Measurements from ENCODE around the gene KRABD2.
"Not testable (repeated sequence)": the region's sequence is repeated elsewhere in the genome, so short reads cannot be mapped to it uniquely, and the experiment has no call there.

The KRABD2 gene

GRCh38 chr17:8357910-8358309, 18.6 kb downstream of the KRABD2 start:
- no peak for DNase-seq

DNA sequence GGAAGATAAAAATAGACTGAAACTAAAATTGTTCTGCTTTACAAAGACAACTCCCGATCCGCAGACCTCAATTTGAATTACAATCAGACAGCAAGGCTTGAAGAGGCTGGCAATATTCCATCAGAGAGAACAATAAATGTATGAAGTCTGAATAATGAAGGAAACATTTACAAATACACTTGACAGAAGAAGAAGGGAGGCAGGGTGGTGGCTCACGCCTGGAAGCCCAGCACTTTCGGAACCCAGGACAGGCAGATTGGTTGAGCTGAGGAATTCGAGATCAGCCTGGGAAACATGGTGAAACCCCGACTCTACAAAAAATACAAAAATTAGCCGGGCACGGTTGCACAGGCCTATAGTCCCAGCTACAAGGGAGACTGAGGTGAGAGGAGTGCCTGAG, 22.3 kb downstream of the KRABD2 start:
- DNase-seq = no peak

DNA sequence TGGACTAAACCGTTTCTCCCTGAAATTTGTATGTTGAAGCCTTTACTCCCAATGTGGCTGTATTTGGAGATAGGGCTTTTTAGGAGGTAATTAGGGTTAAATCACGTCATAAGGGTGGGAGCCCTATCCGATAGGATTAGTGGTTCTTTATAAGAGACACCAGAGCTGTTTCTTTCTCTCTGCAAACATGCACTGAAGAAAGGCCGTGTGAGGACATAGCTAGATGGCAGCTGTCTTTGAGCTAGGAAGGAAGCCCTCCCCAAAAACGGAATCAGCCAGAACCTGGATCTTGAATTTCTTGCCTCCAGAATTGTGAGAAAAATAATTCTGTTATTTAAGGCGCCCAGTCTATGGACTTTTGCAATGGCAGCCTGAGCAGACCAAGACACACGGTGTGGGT, 22.8 kb downstream of the KRABD2 start:
- DNase-seq = no peak

- DNase-seq = no peak
Observed at GRCh38 chr17:8350339-8350738, 26.2 kb downstream of the KRABD2 start.

- not testable (repeated sequence) for DNase-seq
Observed at GRCh38 chr17:8347001-8347400, 29.5 kb downstream of the KRABD2 start.

DNA sequence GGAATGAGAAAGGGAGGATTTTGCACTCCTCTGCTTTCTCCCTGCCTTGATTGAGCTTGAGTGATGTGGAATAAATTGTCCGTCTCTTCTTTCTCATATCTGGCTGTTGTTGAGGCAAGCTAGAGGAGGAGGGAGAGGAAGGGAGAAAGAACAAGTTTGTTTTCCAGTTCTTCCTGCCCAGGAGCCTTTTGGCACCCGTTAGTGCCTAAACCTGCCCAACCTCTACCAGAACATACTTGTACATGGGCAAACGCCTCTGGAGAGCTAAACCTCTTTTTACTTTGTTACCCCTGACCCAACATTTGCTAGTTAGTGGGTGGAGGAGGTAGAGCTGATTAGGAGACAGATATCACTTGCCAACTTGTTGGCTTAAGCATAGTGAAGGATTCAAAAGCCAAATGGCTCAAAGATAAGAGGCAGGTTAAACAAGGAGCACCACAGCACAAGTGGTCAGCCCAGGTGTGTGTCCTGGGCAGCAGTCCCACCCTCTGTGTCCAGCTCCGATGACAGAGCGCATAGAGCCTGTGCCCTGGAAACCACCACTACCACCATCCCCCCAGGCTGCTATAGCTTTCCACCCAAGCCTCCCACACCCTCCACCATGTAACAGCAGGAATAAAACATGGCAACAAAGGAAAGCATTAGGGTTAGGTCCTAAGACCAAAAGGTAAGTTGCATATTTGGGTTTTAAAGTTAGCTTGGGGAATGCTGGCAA, 30.4 kb downstream of the KRABD2 start:
- DNase-seq = no peak

DNA sequence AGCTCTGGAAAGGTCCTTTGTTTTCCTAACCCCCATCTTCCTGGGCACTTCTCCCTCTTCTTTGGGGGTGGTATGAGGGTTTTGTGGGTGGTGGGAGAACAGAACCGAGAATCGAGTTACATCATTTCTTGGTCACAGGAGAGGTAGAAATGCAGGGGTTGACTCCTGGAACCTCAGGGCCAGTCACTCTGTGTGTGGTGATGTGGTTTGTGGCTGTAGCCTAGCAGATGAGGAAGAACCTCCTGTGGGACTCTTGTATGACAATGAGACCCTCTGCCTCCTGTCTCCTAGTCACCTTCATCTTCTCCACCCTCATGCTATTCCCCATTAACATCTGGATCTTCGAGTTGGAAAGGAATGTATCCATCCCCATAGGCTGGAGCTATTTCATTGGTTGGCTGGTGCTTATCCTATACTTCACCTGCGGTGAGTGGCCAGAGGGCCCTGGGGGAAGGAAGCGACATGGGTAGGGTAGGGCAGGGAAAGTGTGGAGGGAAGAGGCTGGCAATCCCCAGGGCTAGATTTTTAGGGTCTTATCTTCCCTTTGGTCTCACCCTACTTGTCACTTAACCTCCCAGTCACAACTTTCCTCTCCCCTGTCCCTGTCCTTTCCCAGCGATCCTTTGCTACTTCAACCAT, 31.3 kb downstream of the KRABD2 start:
- DNase-seq = no peak

DNA sequence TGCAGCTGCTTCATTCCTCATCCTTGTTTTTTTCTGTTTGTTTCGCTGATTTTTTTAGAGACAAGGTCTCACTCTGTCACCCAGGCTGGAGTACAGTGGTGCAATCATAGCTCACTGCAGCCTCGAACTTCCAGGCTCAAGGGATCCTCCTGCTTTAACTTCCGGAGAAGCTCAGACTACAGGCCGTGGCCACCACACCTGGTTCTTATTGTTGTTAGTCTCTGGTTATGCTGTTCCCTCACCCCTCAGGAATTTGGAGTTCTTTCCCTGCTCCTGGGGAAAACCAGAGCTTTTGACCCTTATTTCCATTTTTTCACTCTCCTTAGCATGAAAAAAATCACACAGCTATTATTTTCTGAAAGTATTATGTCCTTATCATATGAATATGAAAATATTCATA, 35.0 kb downstream of the KRABD2 start:
- DNase-seq = no peak

DNA sequence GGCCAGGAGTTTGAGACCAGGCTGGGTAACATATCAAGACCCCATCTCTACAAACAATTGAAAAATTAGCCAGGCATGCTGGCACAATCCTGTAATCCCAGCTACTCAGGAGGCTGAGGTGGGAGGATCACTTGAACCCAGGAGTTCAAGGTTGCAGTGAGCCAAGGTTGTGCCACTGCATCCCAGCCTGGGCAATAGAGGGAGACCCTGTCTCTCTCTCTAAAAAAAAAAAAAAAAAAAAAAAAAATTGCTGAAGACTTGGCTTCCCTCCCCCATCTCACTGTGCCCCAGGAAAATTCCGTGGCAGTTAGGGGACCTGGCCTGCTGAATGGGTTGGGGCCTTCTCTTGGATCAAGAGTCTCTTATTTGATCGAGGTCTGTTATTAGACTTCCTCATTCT, 37.0 kb downstream of the KRABD2 start, which contains the start of gene ODF4:
ODF4 (plus strand) TSS at position 301 of the 400 bp plus-strand sequence. CDS start 212 bp downstream, outside the sequence.
- DNase-seq = no peak

GRCh38 chr17:8338753-8339140, 37.8 kb downstream of the KRABD2 start:
- no peak for DNase-seq

DNA sequence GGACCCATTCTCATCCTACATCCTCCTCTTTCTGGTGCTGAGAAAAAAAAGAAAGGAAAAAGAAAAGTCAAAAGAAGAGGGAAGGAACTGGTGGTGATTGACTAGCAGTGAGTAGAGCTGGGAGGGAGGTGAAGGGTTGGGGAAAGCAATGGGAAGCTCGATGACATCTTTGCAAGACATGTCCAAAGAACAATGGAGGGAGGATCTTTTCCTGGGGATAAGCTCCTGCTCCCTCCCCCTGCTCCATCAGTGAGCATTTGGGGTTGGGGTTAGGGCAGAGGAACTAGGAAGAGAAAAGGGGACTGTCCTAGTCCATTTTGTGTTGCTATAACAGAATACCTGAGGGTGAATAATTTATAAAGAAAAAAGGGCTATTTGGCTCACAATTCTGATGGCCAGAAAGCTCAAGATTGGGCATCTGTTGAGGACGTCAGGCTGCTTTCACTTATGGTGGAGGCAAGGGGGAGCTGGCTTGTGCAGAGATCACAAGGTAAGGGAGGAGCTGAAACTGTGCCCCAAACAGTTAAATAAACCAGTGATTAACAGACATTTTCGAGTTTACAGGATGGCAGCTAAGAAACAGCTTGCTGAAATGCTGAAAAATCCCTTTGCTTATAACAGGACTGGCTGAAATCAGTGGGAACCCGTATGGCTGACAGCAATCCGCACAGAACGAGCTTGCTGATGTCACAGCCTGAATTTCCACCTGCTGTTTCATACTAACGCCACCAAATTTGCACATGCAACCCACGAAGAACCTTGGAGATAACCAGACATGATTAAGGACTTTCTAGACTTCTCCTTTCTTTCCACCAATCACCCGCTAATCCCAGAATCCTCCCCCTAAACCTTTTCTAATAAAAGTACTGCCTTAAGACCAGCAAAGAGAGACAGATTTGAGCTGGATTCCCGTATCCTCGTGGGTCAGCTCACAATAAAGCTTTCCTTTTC, 38.4 kb downstream of the KRABD2 start:
- DNase-seq = no peak

DNA sequence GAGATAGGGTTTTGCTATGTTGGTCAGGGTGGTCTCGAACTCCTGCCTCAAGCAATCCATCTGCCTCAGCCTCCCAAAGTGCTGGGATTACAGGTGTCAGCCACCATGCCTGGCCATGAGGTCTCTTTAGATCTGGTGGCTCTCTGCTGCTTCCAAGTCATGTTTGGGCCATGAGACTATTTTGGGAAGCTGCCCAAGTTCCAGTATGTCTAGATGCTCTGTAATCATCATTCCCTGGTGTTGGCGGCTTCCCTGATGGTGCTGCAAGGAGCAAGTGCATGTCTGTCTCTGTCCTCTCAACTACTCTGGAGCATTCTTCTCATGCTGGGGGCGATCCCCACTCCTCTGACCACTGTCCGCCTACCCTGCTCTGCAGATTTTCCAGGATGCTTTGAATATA, 43.2 kb downstream of the KRABD2 start:
- no peak for DNase-seq

DNA sequence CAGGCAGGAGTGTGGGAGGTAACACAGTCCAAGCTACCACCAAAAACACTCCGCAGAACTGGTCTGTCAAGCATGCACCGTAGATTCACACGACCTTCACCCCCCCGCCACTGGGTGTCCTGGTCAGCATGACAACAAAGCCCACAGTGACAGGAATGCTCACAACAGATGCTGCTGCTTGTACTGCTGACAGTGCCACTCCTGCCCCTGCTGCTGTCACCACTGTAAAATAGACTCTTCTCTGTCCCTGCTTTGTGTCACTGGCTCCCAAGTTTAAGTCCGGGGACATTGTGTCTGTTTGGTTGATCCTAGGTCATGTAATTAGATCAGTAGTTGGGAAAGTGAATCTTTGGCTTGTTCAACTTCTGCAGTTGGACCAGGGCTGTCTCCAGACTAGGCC, 43.8 kb downstream of the KRABD2 start:
- no peak for DNase-seq

- no peak for DNase-seq
Observed at GRCh38 chr17:8332128-8332527, 44.4 kb downstream of the KRABD2 start.

DNA sequence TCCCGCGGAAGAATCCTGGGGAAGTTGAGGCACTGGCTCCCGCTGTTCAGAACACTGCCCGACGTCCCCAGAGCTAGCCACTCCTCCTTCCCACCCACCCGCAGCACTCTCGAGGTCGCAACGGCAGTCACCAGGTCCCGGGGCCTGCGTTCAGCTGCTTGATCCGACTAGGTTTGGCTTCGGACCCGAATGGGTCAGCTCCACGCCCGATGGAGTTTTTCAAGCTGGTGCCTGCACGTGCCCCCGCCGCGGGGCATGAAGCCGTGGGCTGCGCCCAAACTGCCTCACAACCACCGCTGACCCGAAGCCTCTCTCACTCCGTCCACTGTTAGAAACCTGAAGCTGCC, 49.2 kb downstream of the KRABD2 start:
- DNase-seq = no peak
